CD1c-positive myeloid dendritic cell (primary cell): ENCODE measurements around the gene POLD1.
A peak's percentile ranks its signal among the peaks of the same experiment; 100 is the strongest.
"Not testable (repeated sequence)": the region's sequence is repeated elsewhere in the genome, so short reads cannot be mapped to it uniquely, and the experiment has no call there.

Experiments
- DNase-seq: peaks from one replicate; pipeline ENCODE4 v3.0.0-alpha.2; 2016; ENCODE audit errors: extremely low spot score

POLD1 gene

DNA sequence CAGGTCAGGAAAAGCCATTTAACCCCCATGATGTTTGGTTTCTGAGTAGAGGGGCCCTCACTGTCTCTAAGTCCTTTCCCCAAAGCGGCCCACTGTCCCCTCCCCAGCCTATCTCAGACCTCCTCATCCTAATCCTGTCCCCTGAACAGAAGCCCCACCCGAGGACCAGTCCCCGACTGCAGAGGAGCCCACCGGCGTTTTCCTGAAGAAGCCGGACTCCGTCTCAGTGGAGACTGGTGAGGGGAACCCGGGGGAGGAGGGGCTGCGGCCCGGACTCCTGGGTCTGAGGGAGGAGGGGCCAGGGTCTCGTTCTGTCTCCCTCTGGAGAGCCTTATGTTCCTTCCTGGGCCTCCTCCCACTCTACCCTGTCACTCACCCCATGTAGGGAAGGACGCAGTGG is 51.5 kb downstream of the POLD1 start:
- no peak for DNase-seq

DNA sequence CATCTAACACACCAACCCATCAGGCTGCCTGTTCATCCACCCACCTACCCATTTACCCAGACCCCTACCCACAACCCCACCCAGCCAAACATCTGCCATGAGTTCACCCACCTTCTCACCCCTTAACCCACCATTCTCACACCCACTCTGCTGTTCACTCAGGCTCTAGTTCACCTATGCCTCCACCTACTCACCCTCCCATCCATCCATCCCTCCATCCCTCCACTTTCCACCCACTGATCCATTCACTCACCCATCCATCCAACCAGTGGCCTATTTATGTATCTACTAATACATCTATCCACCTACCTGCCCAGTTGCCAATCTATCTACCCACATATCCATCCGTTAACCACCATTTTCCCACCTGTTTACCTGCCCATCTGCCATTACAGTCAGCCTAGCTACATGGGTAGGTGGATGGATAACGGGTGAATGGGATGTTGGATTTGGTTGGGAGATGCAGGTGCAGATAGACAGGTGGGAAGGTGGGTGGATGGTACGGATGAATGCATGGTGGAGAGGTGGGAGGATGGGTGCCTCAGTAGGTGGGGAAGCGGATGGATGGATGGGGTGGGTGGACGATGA is 53.8 kb downstream of the POLD1 start:
- no peak for DNase-seq

DNA sequence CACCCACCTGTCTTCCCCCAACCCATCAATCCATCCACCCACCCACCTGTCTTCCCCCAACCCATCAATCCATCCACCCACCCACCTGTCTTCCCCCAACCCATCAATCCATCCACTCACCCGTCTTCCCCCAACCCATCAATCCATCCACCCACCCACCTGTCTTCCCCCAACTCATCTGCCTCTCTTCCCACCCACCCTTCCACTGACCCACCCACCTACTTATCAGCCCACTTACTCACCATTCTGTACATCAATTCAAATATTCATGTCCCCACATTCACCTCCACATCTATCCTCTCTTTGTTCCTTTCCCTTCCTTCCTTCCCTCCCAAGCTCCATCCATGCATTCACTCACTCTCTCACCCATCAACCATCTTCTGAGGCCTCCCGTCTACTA is 55.0 kb downstream of the POLD1 start:
- not testable (repeated sequence) for DNase-seq

- no peak for DNase-seq
Measured at GRCh38 chr19:50444059-50444458, 59.9 kb downstream of the POLD1 start.

- DNase-seq: no peak
Measured at GRCh38 chr19:50447053-50447452, 62.9 kb downstream of the POLD1 start.

DNA sequence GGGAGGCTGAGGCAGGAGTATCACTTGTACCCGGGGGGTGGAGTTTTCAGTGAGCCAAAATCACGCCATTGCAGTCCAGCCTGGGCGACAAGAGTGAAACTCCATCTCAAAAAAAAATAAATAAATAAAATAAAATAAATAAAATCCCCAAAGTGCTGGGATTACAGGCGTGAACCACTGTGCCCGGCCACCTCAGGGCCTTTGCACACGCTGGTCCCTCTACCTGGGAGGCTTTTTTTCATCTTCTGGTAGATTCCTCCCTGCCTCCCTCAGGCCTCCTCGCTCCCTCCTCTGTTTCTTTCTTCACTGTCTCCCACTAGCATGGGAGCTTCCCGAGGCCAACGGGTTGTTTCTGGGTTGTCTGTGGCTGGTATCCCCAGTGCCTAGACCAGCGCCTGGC is 63.6 kb downstream of the POLD1 start:
- DNase-seq: no peak

DNA sequence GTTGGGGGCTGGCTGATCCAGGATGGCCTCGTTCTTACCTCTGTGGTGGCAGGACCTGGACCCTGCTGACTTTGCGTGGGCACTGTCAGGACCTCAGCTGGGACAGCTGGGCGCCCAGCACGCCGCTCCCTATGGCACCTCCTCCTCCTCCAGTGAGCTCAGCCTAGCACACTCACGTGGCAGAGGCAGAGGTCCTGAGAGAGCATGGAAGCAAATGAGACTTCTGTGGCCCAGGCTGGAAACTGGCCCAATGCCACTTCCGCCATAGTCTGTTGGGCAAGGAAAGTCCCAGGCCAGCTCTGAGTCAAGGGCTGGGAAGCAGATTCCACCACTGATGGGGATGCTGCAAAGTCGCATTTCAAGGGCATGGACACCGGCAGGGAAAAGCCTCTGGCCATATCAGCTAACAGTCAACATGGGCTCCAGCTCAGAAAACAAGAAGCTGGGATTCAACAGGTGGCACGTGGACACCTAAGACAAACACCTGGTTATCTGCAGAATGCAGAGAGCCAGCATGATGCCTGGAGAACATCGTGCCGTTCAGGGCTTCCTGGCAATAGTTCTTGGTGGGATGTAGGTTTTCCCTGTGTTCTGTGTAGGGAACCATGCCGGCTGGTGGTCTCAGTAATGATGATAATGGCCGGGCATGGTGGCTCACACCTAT is 65.2 kb downstream of the POLD1 start:
- DNase-seq: no peak

DNA sequence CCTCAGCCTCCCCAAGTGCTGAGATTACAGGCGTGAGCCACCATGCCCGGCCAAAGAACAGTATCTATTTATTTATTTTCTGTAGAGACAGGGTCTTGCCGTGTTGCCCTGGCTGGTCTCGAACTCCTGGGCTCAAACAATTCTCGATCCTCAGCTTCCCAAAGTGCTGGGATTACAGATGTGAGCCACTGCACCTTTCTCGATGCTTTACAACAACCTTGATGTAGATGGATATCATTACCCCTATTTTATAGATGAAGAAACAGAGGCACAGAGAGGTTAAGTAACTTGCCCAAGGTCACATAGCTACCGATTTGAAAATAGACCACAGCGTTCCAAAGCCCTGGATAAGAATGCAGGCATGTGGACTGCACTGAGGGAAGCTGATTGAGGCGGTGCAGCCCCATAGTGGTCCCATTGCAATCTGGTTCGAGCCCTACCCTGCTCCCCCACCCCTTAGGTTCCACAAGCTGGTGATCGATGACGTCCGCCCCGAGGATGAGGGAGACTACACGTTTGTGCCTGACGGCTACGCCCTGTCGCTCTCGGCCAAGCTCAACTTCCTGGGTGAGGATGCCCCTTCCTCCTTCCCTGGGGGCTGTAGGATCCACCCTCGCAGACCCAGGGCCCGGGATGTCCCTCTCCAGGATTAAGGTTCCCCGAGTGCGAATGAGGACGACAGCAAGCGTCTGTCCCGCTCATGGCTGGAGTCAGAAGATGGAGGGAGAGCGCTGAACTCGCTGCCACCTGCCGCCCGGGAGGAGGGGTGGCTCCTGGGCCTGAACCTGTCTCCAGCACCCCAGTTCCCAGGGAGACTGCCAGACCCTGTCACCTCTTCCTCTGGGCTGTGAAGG is 66.4 kb downstream of the POLD1 start:
- no peak for DNase-seq

- DNase-seq: no peak
Measured at GRCh38 chr19:50451223-50451534, 67.0 kb downstream of the POLD1 start.

- DNase-seq: no peak
Measured at GRCh38 chr19:50453243-50453642, 69.1 kb downstream of the POLD1 start.

DNA sequence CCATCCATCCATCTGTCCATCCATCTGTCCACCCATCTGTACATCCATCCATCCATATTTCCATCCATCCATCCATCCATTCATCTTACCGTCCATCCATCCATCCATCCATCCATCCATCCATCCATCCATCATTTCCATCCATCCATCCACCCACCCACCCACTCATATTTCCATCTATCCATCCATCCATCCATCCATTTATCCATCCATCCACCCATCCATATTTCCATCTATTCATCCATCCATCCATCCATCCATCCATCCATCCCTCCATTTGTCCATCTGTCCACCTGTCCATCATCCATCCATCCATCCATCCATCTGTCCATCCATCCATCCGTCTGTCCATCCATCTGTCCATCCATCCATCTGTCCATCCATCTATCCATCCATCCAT is 71.8 kb downstream of the POLD1 start:
- no peak for DNase-seq

GRCh38 chr19:50457300-50457699 is 73.2 kb downstream of the POLD1 start:
- DNase-seq: no peak

GRCh38 chr19:50458396-50459066 is 74.4 kb downstream of the POLD1 start:
- DNase-seq: no peak

DNA sequence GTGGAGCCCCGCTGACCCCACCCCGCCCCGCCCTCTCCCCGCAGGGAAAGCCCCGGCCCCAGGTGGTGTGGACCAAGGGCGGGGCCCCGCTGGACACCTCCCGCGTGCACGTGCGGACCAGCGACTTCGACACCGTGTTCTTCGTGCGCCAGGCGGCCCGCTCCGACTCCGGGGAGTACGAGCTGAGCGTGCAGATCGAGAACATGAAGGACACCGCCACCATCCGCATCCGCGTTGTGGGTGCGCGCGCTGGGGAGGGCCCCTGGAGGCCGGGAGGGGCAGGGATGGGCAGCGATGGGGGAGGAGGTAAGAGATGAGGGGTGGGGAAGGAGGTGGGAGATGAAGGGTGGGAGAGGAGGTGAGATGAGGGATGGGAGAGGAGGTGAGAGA is 74.9 kb downstream of the POLD1 start:
- DNase-seq: no peak

DNA sequence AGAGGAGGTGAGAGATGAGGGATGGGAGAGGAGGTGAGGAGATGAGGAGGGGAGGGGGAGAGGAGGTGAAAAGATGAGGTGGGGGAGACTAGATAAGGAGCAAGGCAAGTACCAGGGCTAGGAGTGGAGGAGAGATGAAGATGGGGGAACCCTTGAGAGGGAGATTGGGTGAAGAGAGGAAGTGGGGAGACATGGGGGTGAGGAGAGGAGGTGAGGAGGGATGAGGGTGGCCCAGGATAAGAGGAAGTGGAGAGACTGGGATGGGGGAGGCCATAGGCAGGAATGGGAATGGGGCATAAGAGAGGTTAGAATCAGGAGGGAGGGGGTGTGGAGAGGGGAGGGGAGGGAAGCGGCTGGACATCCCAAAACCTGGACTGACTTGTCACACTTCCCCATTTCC is 75.5 kb downstream of the POLD1 start:
- DNase-seq: no peak

DNA sequence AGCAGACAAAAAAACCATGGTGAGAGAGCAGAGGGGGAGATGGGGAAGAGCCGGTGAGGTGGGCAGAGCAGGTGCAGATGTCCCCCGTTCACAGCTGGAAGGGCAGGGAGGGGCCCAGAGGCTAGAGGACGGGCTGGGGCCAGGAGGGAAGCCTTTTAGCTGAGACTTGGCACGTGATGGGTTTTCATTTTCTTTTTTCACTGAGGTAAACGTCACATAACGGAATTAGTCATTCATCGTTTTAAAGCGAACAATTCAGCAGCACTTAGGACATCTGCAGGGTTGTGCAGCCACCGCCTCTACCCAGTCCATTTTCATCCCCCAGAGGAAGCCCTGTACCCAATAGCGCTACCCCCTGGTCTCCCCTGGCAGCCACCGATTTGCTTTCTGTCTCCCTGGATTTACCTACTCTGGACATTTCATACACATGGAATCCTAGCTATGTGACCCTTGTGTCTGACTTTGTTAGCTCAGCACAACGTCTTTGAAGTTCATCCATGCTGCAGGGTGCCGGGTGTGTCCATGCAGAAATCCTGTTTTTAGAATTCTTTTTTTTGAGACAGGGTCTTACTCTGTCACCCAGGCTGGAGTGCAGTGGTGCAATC is 76.1 kb downstream of the POLD1 start:
- peak; percentile 8 for DNase-seq

GRCh38 chr19:50461066-50461875 is 77.1 kb downstream of the POLD1 start:
- peak; percentile 71 for DNase-seq

- no peak for DNase-seq
Measured at GRCh38 chr19:50462970-50463369, 78.8 kb downstream of the POLD1 start.

GRCh38 chr19:50464348-50464747 is 80.2 kb downstream of the POLD1 start:
- DNase-seq: no peak

- DNase-seq: no peak
Measured at GRCh38 chr19:50465000-50465399, 80.9 kb downstream of the POLD1 start.

DNA sequence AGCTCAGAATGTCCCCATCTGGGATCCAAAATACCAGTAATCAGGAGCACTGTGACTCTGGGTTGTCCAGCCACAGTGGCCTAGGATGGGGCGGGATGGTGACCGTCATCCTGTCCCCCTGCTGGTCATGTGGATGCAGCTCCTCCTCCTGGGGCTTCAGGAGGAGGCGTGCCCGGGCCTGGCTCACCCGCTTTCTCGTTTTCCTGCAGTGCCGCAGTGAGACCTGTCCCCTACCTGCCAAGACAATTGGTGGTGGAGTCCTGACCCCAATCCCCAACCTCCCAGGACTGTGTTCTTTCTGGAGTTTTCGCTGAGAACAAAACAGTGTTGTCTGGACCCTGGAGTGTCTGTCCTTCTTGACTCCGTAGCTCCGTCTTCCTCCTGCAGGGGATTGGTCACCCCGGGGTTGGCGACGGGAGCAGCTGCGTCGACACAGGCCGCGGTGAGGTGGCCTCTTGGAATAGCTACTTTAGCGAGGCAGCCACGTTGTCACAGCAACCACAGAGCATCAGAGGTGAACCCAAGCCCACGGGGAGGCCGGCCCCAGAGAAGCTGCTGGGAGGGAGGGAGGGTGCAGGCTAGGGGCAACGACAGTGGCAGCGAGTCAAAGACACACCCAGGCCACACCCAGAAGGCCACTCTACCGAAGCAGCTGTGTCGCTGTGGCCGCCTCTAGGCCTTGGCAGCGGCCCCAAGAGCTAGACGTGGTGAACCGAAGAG is 82.0 kb downstream of the POLD1 start:
- no peak for DNase-seq
